ENCODE results near the gene SAMSN1. TPM values are rescaled to one million over a fixed set of nuclear protein-coding genes. Genes with fewer than 3 reads are reported as not detected.

SAMSN1 gene
- polyA plus RNA-seq, 1 of the 3 experiments (the other 2 are of a cell fraction) = not detected

- 0% methylated on average over 1 of the region's 1 CpG for WGBS (ENCODE audit: low lambda C conversion rate)
- Histone ChIP-seq H3K9me2 (no peaks in the 10 kb centered on the region), H4K20me1 (ENCODE audit: insufficient read depth) (no peaks in the 10 kb centered on the region), H3K4me3 (ENCODE audit: low read depth in 2 of 2, low read length in 1 of 2) (no peak overlapping the region), H3K27ac (ENCODE audit: low read depth in 2 of 2, low read length in 1 of 2) (no peak overlapping the region), H2AFZ (ENCODE audit: low read depth) (no peak overlapping the region), H3K36me3 (replicated peaks in 1 of 2; ENCODE audit: control insufficient read depth in 1 of 2, insufficient read depth in 2 of 2, low read length in 1 of 2) (no peaks in the 10 kb centered on the region), H3F3A (replicated peaks; ENCODE audit: insufficient read depth) (no peaks in the 10 kb centered on the region), H3K27me3 (ENCODE audit: insufficient read depth) (no peaks in the 10 kb centered on the region), H3K9ac (no peak overlapping the region), H3K4me1 (ENCODE audit: control insufficient read depth in 1 of 2, insufficient read depth in 2 of 2, low read depth in 1 of 2, low read length in 1 of 2) (no peaks in the 10 kb centered on the region), H3K4me2 (no peak overlapping the region), H3K79me2 (ENCODE audit: insufficient read depth) (no peaks in the 10 kb centered on the region), H3K9me3 (no peaks in the 10 kb centered on the region)
- ChIA-PET POLR2A (no interaction called here), CTCF (no interaction called here)
- DNase-seq = no peak
- TF ChIP-seq TAF1 (IDR thresholded peaks at IDR 0.05; ENCODE audit: borderline replicate concordance, low read depth, low read length) (no peak), MXI1 (IDR thresholded peaks at IDR 0.05; ENCODE audit: low read depth, low read length) (no peak), RXRA (IDR thresholded peaks at IDR 0.05; ENCODE audit: borderline replicate concordance, low read depth) (no peak)
These were observed 110.7 kb downstream of the SAMSN1 start for GRCh38 chr21:14435423-14435822.

Other genes starting within 250 kb of the SAMSN1 start
- 10.5 and 15.3 TPM in 2 replicates for gene HSPA13, start 163.2 kb downstream of the SAMSN1 start, polyA plus RNA-seq (2012; rRNA removed)

Measured in SK-N-SH (cell line).